OCI-LY7 (cell line): Measurements from ENCODE around the gene CNPY1. TPM values are rescaled to one million over a fixed set of nuclear protein-coding genes. Genes with fewer than 3 reads are reported as not detected.

Source experiments
- BruUV-seq: library from RNA; stranded (reverse); fragments of 400-500 nt; replicated peaks from 2 replicates; lab custom pipeline; 2021; lab: Mats Ljungman, UMichigan
- CTCF ChIA-PET: fragments of 300-600 bp; sonication (Branson Sonifier 250); formaldehyde crosslinking; loops from one replicate; lab custom pipeline; 2022; ENCODE audit warnings: antibody characterized with exemption; ENCODE audit not compliant: unreplicated experiment; lab: Charles Lee
- POLR2A ChIA-PET: fragments of 300-600 bp; sonication (Branson Sonifier 250); formaldehyde crosslinking; loops from one replicate; lab custom pipeline; 2022; ENCODE audit warnings: antibody characterized with exemption; lab: Charles Lee
- DNase-seq: peaks from one replicate; pipeline ENCODE4 v3.0.0-alpha.2; 2015; ENCODE audit warnings: low spot score
- H2AFZ ChIP-seq: fragments of 200-600 bp; sonication (generic), shearing (Covaris generic); 2 replicates; pipeline ENCODE4 v1.6.1; 2014; ENCODE audit warnings: mild to moderate bottlenecking, antibody characterized with exemption, low read length, moderate library complexity
- H3K27ac ChIP-seq: fragments of 200-600 bp; sonication (generic); 2 replicates; pipeline ENCODE4 v1.5.1; 2014; ENCODE audit warnings: mixed run types, low read depth, mild to moderate bottlenecking, moderate library complexity, low read length, inconsistent platforms; ENCODE audit not compliant: poor library complexity, severe bottlenecking
- H3K36me3 ChIP-seq: fragments of 200-600 bp; sonication (generic); 2 replicates; pipeline ENCODE4 v1.6.1; 2014; ENCODE audit warnings: mild to moderate bottlenecking, antibody characterized with exemption, low read length, moderate library complexity, mixed read lengths; ENCODE audit not compliant: insufficient read depth
- H3K4me1 ChIP-seq: fragments of 200-600 bp; sonication (generic); 2 replicates; pipeline ENCODE4 v1.5.1; 2014; ENCODE audit warnings: mild to moderate bottlenecking, low read length; ENCODE audit not compliant: insufficient read depth, poor library complexity, severe bottlenecking
- H3K4me2 ChIP-seq: fragments of 200-600 bp; sonication (generic); 2 replicates; pipeline ENCODE4 v1.6.1; 2014; ENCODE audit warnings: mild to moderate bottlenecking, low read length
- H3K4me3 ChIP-seq: fragments of 200-600 bp; sonication (generic); 2 replicates; pipeline ENCODE4 v1.5.1; 2014; ENCODE audit warnings: mild to moderate bottlenecking, low read depth, low read length; ENCODE audit not compliant: poor library complexity, severe bottlenecking
- H3K79me2 ChIP-seq: fragments of 200-600 bp; sonication (generic); 2 replicates; pipeline ENCODE4 v1.6.1; 2016; ENCODE audit warnings: low read depth, mild to moderate bottlenecking, low read length, moderate library complexity, mixed read lengths; ENCODE audit not compliant: insufficient read depth
- H3K9me2 ChIP-seq: fragments of 200-600 bp; sonication (generic); 2 replicates; pipeline ENCODE4 v1.6.1; 2016; ENCODE audit warnings: mild to moderate bottlenecking, low read length, mixed read lengths; ENCODE audit not compliant: insufficient read depth
- H3K9me3 ChIP-seq: fragments of 200-600 bp; sonication (generic); 2 replicates; pipeline ENCODE4 v1.6.1; 2014; ENCODE audit warnings: mild to moderate bottlenecking, mixed run types, low read length, mixed read lengths
- H4K20me1 ChIP-seq: fragments of 200-600 bp; sonication (generic); 2 replicates; pipeline ENCODE4 v1.6.1; 2014; ENCODE audit warnings: mild to moderate bottlenecking, antibody characterized with exemption, low read length, moderate library complexity, mixed read lengths; ENCODE audit not compliant: insufficient read depth
- EZH2phosphoT487 ChIP-seq: fragments of 200-600 bp; sonication (generic); IDR thresholded peaks from 2 replicates; pipeline ENCODE4 v1.6.1; 2018; ENCODE audit warnings: low read depth, borderline replicate concordance, mild to moderate bottlenecking, mixed run types, antibody characterized with exemption, low read length, moderate library complexity, mixed read lengths
- intact Hi-C: fragments of 100-400 bp; cut with micrococcal nuclease; formaldehyde crosslinking; loops from one replicate; pipeline ENCODE4 v1.10.0; 2022; ENCODE audit not compliant: unreplicated experiment
- total RNA-seq, 2 experiments: library from RNA; depleted of rRNA in 1 of 2; stranded (reverse); fragments of >200 nt in 1 of 2; shearing (Covaris generic) in 1 of 2; gene quantifications; 2 replicates each; pipeline ENCODE4 v1.2.3, GENCODE V29; 2014 to 2022
- TF ChIP-seq, protein P1 (sequence below): fragments of 200-600 bp; sonication (generic); conservative IDR thresholded peaks from 2 replicates; pipeline ENCODE4 v1.5.1; 2014; ENCODE audit warnings: mild to moderate bottlenecking, antibody characterized with exemption, low read length, moderate library complexity, mixed read lengths

The CNPY1 gene
- total RNA-seq, 2 experiments from 2014 or later: not detected

DNA sequence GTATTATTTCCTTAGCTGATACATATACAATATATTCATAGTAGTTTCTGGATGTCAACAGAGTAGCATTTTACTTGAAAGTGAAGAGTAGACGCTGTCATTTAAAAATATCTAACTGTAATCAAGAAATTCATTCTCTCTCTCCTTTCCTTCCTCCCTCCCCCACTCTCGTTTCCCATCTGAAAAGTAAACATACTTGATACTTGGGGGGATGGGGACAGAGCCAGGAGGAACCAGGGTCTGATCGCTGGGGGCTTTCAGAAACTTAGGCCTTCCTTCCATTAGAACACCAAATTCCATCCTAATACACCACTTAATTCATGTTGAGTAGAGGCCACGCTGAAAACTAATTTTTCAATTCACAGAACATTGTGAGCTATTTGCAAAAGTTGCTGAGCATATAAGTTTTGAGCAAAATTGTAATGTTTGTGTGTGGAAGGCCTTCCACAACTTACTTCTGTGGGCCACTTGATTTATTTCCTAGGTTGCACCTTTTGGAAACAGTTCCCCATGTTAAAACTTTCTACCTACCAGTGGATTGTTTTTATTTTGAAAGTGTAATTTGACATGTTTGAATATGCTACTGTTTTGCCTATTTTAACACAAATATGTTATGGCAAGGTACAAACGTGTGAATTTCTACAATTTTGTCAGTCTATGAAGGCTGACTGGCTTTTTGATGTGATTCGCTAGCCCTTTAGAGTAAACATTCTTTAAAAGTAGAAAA, 35.2 kb downstream of the CNPY1 start:
- intact Hi-C loops: no loop called here
- TF ChIP-seq EZH2phosphoT487: no peak
- TF ChIP-seq, protein P1, sequence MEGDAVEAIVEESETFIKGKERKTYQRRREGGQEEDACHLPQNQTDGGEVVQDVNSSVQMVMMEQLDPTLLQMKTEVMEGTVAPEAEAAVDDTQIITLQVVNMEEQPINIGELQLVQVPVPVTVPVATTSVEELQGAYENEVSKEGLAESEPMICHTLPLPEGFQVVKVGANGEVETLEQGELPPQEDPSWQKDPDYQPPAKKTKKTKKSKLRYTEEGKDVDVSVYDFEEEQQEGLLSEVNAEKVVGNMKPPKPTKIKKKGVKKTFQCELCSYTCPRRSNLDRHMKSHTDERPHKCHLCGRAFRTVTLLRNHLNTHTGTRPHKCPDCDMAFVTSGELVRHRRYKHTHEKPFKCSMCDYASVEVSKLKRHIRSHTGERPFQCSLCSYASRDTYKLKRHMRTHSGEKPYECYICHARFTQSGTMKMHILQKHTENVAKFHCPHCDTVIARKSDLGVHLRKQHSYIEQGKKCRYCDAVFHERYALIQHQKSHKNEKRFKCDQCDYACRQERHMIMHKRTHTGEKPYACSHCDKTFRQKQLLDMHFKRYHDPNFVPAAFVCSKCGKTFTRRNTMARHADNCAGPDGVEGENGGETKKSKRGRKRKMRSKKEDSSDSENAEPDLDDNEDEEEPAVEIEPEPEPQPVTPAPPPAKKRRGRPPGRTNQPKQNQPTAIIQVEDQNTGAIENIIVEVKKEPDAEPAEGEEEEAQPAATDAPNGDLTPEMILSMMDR: no peak
- ChIA-PET POLR2A (interaction anchor here (1.3 kb wide), 1 partner anchor 9 kb away, joined by 3 read pairs; no protein-coding TSS in a partner anchor), CTCF (no interaction called here)
- BruUV-seq: no TSS peak
- Histone ChIP-seq H3K36me3 (no peaks in the 10 kb centered on the region), H3K4me1 (no peaks in the 10 kb centered on the region), H3K27ac (no peak overlapping the region), H3K9me2 (no peaks in the 10 kb centered on the region), H3K79me2 (no peaks in the 10 kb centered on the region), H4K20me1 (no peaks in the 10 kb centered on the region; the same call in 1 of the 2 replicates), H3K4me3 (no peak overlapping the region), H2AFZ (no peak overlapping the region), H3K9me3 (no peaks in the 10 kb centered on the region), H3K4me2 (no peak overlapping the region)
- no peak for DNase-seq

DNA sequence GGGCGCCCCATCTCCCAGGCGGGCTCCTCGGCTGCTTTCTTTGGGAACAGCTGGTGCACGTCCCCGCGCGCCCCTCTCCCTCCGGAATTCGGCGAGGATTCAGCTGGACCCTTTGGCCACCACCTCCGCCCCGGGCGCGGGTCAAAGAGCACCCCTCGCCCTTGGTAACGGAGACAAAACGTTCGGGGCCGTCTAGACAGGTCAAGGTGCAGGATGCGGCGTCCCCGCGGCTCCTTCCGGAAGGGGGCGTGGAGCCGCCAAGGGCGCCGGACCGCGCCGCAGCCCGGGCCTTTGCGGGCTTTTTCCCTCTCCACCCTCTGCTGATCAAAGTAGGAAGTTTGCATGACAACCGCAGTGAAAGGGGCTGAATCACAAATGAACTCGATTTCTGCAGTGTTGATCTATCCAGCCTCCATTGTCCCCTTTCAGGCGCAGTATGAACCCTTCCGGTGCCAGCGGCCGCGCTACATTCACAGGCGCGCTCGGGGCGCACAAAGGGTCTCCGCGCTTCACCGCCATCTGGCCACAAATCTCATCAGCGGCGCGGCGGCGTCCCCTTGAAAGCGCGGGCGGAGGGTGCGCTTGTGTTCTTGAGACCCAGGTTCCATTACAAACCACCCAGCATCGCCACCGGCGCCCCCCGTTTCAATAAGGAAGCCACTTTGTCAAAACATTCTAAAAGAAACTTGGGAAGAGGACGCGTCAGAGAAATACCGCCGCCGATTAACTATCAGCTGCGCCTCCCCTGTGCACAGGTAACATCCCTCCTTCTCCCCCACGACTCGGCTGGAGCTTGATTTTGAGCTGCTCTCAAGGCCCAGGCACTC, 36.4 kb downstream of the CNPY1 start:
- H3K9me3 ChIP-seq: no peaks in the 10 kb centered on the region
- intact Hi-C loops: no loop called here
- DNase-seq: no peak
- no peak overlapping the region for H2AFZ ChIP-seq
- H3K27ac ChIP-seq: no peak overlapping the region
- POLR2A ChIA-PET: interaction anchor here (1.3 kb wide), 1 partner anchor 10 kb away, joined by 3 read pairs; no protein-coding TSS in a partner anchor
- TF ChIP-seq EZH2phosphoT487: no peak
- TF ChIP-seq, protein P1: no peak
- H3K79me2 ChIP-seq: no peaks in the 10 kb centered on the region
- H4K20me1 ChIP-seq: no peaks in the 10 kb centered on the region; the same call in 1 of the 2 replicates
- no peak overlapping the region for H3K4me2 ChIP-seq
- no peaks in the 10 kb centered on the region for H3K36me3 ChIP-seq
- BruUV-seq: no TSS peak
- no peaks in the 10 kb centered on the region for H3K4me1 ChIP-seq
- CTCF ChIA-PET: no interaction called here
- H3K9me2 ChIP-seq: no peaks in the 10 kb centered on the region
- H3K4me3 ChIP-seq: no peak overlapping the region
